HG03025 (cell line): ENCODE data around the gene OR10A6.

ENCODE experiments used
- ATAC-seq: cut with Tn5 transposase; IDR thresholded peaks from one replicate; pipeline ENCODE4 v1.9.1; 2021; ENCODE audit warnings: mild to moderate bottlenecking, moderate library complexity; ENCODE audit not compliant: unreplicated experiment, low FRiP score

The OR10A6 gene

DNA sequence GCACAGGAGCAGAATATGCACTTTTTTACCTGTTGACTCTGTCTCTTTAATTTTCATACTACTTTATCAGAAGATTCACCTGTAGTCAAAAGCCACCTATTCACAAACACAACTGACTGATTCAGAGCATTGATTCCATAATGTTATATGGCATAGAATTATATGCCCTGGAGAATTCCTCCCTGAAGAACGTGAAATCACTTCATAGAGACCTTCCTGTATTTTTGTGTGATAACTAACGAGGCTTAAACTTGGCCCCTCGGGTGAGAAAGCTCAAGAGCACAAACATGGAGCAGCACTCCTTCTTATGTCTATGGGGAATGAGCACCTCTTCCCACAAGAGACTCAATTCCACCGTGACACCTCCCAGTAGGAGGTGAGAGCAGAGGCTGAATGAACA lies at the start of gene OR10A6:
TSS of gene OR10A6 (minus strand) at position 101 of the 400 bp plus-strand sequence. CDS start 2,606 bp downstream, outside the sequence.
- ATAC-seq, result no peak

DNA sequence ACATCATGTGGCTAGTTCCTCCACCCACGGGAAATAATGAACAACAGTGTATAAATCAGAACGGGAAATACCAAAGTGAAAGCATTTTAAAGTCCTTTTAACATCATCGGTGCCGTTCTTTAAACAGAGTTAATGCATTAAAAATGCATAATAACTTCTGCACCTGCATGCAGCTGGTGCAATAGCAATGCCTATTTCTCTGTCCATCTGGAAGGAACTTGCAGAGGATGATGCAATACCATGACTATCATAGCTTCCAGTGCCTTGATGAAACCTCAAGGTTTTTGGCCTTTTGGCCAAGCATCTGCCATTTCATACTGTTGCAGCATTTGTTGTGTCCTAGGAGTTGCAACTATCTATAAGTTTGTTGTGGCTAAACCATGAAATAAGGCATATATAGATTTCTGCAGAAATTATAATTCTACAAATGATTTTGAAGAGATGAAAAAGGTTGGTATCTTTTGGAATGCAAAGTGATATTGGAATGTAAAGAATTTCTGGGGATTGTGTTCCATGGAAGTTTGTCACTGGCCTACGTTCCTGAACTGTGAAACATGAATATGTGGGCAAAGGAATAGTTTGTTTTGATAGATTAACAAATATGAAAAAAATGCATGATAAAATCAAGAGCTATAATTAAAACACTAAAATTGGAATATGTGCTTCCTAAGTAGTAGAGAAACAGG lies 46.3 kb upstream of the OR10A6 start:
- no peak for ATAC-seq

DNA sequence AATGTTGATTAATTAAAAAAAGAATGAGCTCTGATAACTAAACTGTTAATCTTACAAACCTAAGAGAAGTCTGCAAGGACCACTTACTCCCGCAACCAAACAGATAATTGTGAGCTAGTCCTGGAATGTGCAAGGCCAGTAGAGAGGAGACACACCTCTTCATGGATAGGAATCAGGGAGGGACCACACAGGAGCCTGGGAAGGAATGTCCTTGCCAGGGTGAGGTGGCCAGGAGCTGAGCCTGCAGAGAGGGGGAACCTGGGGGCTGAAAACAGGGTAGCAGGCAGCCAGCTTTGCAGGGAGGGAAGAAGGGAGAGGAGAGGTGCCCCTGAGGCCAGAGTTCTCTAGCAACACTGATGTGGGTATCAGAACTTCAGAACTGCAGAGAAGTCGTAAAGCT lies 43.6 kb upstream of the OR10A6 start:
- ATAC-seq, result no peak

GRCh38 chr11:7973011-7973410 lies 41.9 kb upstream of the OR10A6 start:
- ATAC-seq, result no peak

DNA sequence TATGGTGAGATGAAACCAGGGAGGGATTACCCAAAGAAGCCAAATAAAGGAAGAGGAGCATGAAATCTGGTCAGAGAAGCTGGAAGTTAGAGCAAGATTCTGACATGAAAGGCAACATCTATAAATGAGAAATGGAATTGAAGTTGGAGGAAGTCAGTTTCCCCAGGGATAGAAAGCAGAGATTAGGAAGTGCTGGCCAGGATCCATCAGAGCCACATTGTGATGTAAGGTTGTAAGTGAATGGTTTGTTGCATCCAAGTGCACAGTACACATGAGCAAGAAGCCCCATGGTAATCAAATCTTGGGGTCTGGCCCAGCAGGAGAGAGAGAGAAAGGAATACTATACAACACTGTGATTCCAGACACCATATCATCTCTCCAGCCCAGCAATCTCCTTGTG lies 40.8 kb upstream of the OR10A6 start:
- no peak for ATAC-seq

DNA sequence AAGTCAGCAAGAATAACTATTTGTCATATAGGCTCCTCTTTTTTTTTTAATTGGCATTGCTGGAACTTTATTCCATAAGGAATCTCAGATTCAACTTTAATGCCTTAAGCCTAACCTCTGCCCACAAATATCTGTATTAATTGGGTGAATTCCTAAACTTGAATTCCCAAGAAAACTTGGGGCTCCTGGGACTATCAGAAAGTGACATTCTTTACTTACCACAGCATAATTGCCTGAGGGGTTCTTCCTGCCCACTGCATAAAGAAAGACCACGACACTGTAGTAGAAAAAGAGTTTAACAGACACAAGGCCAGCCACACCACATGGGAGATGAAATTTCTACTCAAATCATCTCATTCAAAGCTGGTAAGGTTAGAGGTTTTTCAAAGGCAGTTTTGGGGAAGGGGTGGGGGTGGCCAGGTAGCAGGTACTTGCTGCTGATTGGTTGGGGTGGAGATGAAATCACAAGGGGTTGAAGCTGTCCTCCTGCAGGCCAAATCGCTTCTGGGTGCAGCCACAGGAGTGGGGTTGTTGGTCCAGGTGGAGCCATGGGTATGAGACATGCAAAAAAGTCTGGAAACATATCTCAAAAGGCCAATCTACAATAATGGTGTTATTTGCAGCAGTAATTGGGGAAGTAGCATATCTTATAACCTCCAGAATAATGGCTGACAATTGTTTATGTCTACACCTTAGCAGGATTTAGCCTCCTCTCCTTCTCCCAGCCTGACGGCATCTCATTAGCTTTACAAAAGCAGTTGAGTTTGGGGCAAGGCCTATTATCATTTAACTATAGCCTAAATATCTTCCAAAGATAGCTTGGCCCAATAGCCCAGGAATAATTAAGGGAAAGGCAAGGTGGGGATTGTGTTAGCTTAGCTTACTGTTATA lies 38.9 kb upstream of the OR10A6 start:
- no peak for ATAC-seq

DNA sequence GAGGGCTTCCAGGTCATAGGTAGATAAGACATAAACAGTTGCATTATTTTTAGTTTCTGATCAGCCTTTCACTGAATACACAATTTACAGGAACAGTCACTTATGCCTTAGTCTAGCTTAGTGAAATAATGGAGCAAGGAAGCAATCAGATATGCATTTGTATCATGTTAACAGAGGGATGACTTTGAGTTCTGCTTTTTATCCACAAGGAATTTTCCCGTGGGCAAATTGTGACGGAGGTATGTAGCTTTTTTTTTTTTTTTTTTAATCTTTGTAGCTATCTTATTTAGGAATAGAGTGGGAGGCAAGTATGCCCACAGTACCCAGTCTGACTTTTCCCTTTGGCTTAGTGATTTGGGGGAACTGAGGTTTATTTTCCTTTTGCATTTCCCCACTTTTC lies 37.6 kb upstream of the OR10A6 start:
- no peak for ATAC-seq

- no peak for ATAC-seq
Measured at GRCh38 chr11:7967826-7968225, 36.8 kb upstream of the OR10A6 start.

GRCh38 chr11:7967097-7967496 lies 36.0 kb upstream of the OR10A6 start:
- ATAC-seq, result no peak

GRCh38 chr11:7965386-7965785 lies 34.3 kb upstream of the OR10A6 start, which contains the start of gene NLRP10:
Gene NLRP10 (minus strand): TSS chr11:7965447. CDS start chr11:7963495, 1,952 bp downstream.
- ATAC-seq, result no peak

DNA sequence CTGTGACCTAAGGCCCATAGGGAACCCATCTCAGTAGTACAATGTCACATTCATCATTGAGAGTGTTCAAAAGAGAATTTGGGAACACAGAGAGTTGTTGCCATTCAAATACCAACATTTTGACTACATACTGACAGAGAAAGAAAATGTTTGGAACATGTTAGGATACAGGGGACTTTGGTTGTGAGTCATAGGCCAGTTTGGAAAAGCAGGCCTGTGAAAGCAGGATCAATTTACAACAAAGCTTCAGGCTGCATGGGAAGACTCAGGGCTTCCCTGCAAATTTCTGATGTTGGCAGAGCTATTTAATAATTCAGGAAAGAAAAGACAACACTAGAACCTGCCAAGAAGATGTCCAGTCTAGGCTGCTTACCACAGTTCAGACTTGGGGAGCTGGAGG lies 33.8 kb upstream of the OR10A6 start:
- ATAC-seq, result no peak

DNA sequence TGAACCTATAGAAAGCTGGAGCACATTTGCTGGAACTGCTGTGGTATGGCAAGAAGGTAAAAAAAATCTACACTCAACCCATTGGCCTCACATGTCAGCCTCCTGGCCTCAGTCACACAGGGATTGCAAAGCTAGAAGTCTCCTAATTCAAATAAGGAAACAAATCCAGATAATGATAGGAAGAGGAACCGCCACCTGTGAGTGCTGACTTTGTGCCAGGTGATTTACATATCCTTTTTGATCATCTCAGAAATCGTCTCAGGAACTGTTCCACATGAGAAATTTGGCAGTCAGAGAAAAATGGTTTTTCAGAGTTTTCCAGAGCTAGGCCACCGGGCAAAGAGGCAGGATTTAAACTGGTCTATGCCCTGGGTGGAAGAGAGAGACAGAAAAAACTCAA lies 33.2 kb upstream of the OR10A6 start:
- ATAC-seq, result no peak

DNA sequence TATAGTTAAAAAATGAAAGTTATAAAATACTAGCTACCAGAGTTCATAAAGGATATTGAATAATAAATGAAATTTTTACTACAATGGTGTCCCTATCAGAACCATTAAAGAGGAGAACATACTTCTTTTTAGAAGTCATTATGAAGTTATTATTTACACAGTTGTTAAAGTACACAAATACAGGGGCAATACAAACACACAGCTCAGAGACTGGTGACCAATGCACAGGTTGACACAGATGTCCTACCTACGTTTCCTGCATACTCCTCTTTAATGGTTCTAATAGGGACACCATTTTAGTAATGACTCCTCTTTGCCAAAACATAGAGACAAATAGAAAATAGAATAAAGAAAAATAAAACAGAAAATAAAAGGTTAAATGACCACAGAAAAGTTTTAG lies 24.1 kb upstream of the OR10A6 start:
- ATAC-seq, result no peak

DNA sequence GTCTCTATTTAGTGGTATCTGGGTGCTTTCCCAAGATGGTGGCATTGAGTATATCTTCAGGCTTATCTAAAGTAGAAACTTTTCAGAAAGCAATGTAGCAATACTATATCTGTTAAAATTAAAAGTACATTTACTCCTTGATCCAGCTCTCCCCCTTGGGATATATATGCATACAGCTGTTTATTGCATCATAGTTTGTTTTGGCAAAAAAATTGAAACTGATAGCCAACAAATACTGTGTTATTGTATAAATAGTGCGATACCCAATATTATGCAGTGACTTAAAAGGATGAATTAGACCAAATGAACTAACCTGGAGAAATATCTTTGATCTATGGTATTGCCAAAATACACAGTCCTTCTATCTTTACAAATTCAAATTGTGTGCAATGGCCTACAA lies 18.9 kb upstream of the OR10A6 start:
- ATAC-seq, result no peak

DNA sequence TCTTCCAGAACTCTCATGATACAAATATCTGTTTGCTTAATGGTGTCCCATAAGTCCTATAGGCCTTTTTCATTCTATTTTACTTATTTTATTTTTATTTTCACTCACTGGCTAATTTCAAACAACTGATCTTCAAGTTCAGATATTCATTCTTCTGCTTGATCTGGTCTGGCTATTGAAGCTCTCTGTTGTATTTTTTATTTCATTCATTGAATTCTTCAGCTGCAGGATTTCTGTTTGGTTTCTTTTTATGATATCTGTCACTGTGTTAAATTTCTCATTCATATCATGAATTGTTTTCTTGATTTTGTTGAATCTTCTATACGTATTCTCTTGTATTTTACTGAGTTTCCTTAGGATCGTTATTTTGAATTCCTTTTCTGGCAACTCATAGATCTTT lies 13.1 kb upstream of the OR10A6 start:
- no peak for ATAC-seq

DNA sequence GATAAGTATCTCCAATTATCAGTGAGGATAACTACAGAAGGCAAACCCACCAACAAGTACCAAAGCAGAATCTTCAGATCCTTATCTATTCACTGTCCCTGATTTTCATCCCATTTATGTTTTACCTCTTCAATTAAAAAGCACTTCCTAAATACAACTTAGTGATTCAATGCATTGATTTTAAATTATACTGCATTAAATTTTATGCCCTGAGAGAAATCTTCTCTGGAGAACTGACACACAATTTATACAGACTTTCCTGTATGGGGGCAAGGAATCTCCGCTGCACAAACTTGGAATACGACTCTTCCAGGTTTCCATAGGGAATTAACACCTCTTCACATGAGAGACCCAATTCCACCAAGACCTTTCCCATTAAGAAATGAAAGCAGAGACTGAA lies 10.5 kb upstream of the OR10A6 start, which contains the start of gene OR10A3:
TSS of gene OR10A3 (minus strand) at position 101 of the 400 bp plus-strand sequence. CDS start 2,188 bp downstream, outside the sequence.
- no peak for ATAC-seq

DNA sequence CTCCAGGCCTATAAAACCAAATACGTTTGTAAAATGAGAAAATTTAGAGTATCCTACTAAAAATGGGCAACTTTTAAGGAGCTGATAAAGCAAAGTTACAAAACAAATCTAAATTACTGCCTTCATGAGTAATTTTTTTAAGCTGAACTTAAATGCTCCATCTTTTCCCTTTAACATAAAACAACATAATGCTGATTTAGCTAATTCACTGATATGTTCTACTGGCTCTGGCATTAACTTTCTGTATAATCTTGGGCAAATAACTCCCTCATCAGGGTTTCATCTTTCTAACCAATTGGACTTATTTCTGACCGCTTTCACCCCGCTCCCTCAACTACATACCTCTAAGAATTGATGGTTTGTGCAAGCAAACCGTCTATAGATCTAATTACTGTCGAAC lies 10.1 kb upstream of the OR10A6 start:
- no peak for ATAC-seq

GRCh38 chr11:7936615-7937014 lies 5.5 kb upstream of the OR10A6 start:
- no peak for ATAC-seq

DNA sequence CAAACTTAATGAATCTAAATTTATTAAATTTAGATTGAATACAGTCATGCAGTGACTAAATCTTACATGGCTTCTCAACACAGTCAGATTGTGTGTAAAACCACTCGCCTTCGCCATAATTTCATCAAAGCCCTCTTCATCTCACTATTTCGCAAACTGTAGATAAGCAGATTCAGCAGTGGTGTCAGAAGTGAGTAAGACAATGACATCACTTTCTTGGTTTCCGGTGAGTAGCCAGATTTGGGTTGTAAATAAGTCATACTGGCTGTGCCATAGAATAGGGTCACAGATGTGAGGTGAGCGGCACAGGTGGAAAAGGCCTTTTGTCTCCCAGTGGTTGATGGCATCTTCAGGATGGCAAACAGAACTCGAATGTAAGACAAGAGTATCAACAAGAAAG lies 3.4 kb downstream of the OR10A6 start:
- ATAC-seq, result no peak

DNA sequence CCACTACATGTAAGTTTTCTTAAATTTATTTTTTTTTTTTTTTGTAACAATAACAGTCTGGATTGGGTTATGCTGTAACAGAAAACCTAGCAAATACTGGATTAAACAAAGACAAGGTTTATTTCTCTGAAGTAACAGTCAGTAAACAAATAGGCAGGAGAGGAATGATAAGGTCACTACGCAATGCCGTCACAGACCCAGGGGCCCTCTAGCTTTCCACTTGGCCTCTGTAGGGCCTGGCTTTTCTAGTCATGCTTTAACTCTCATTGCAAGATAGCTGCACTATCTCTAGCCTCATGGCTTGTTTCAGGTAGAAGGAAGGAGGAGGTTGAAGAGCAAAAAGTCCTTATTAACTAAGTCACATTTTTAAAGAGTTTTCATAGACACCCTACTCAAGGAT lies 6.5 kb downstream of the OR10A6 start:
- ATAC-seq, result no peak

DNA sequence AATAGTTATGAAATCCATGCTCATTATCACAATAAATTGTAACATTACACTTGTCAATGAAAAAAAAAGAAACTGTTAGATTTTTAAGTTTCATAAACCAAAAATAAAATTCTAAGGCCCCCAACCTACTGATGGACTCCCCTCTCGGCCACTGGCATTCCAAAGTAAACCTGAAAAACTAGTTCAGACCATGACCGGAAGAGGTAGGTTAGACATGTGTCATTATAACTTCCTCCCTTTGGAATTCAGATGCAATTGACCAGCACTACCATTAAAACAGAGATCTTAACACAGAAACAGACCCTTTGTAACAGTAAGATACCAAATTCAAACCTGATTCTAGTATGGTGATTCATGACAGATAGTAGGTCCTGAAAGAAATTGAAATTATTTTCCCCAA lies 12.9 kb downstream of the OR10A6 start:
- ATAC-seq, result no peak

GRCh38 chr11:7911011-7911410 lies 20.1 kb downstream of the OR10A6 start:
- ATAC-seq, result no peak
